Left ventricle myocardium inferior (tissue), 1 donor: ENCODE data around the gene DNAL1. TPM values are rescaled to one million over a fixed set of nuclear protein-coding genes. Genes with fewer than 3 reads are reported as not detected.

Experiments
- DNase-seq: peaks from one replicate; pipeline ENCODE4 v3.0.0-alpha.2; 2020
- H3K27ac ChIP-seq: fragments of 200-600 bp; replicated peaks from 2 replicates; pipeline ENCODE4 v1.8.0; 2021
- H3K27me3 ChIP-seq: fragments of 200-600 bp; 2 replicates; pipeline ENCODE4 v1.8.0; 2021; ENCODE audit warnings: low read depth
- H3K36me3 ChIP-seq: fragments of 200-600 bp; 2 replicates; pipeline ENCODE4 v1.8.0; 2021
- H3K4me1 ChIP-seq: fragments of 200-600 bp; 2 replicates; pipeline ENCODE4 v1.8.0; 2021
- H3K4me3 ChIP-seq: fragments of 200-600 bp; 2 replicates; pipeline ENCODE4 v1.8.0; 2021; ENCODE audit warnings: mild to moderate bottlenecking, moderate library complexity
- H3K9me3 ChIP-seq: fragments of 200-600 bp; replicated peaks from 2 replicates; pipeline ENCODE4 v1.8.0; 2021
- intact Hi-C: fragments of 100-400 bp; cut with micrococcal nuclease; formaldehyde crosslinking; loops from one replicate; pipeline ENCODE4 v1.11.0; 2022
- total RNA-seq: library from RNA; stranded (reverse); fragmentation: NEBNext Ultra II Directional; extraction: Animal tissue kit (Norgen Biotek cat#: 25700); gene quantifications from one replicate; pipeline ENCODE4 v1.2.1, GENCODE V29; 2021
- TF ChIP-seq, protein P1 (sequence below): fragments of 200-600 bp; IDR thresholded peaks from 2 replicates; pipeline ENCODE4 v1.8.0; 2021; ENCODE audit warnings: antibody characterized with exemption, mild to moderate bottlenecking, borderline replicate concordance
- donor health status: DM: no; HTN: yes; CAD: no; lungs with severe emphysema.

Gene DNAL1
- total RNA-seq, 1 donor from 2014 or later: 15.2 TPM

DNA sequence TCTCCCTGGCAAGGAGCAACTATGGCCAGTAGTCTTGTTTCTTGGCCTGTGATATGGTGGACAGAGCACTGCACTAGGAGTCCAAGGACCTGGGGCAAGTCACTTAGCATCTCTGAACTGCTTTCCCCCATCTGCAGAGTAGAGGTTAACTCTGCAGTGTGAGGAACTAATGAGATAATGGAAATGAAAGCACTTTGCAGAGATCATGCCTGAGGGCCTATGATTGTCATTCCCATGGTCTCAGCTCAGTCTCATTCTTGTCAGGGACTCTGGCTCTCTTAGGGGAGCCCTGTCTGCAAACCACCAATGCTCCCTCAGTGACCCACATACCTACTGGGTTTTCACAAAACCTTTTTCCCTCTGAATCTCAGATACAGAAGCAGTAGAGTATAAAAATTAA lies 75.8 kb downstream of the DNAL1 start:
- DNase-seq: no peak
- H3K4me3 ChIP-seq: no peak overlapping the region
- intact Hi-C loops: no loop called here
- TF ChIP-seq, protein P1, sequence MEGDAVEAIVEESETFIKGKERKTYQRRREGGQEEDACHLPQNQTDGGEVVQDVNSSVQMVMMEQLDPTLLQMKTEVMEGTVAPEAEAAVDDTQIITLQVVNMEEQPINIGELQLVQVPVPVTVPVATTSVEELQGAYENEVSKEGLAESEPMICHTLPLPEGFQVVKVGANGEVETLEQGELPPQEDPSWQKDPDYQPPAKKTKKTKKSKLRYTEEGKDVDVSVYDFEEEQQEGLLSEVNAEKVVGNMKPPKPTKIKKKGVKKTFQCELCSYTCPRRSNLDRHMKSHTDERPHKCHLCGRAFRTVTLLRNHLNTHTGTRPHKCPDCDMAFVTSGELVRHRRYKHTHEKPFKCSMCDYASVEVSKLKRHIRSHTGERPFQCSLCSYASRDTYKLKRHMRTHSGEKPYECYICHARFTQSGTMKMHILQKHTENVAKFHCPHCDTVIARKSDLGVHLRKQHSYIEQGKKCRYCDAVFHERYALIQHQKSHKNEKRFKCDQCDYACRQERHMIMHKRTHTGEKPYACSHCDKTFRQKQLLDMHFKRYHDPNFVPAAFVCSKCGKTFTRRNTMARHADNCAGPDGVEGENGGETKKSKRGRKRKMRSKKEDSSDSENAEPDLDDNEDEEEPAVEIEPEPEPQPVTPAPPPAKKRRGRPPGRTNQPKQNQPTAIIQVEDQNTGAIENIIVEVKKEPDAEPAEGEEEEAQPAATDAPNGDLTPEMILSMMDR: no peak
- peaks cover 88% of the 10 kb centered on the region for H3K36me3 ChIP-seq
- peaks cover 66% of the 10 kb centered on the region for H3K4me1 ChIP-seq
- no peaks in the 10 kb centered on the region for H3K27me3 ChIP-seq
- H3K27ac ChIP-seq: peak overlapping the region; percentile 21
- H3K9me3 ChIP-seq: no peaks in the 10 kb centered on the region

DNA sequence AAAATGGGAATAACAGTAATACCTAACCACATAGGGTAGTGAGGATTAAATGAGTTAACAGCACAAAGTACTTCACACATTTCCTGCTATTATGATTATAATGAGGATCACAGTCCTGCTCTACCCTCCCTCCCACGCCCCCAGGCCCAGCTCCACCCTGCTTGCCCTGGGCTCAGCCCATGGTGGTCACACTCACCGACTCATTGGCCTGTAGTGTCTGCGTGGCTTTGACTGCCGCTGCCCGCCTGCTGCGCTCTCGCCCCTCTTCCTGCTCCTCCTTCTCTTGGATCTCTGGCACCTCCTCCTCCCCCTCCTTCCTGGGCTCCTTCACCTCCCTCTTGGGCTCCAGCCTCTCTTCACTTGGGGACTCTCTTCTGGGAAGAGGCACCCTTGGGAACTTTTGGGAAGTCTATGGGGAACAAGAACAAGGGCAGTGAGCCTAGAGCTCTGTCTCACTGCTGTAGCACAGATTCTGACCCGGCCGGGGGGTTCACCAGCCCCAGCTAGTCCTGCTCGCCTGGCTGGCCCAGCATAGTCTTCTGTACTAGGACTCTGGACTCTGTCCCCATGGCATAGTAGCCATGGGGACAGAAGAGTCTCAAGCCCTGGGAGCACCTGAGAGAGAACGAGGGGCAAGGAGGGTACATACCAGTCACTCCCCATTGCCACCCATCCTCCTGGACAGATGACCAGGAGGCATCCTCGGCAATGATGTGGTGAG lies 76.5 kb downstream of the DNAL1 start:
- intact Hi-C loops: no loop called here
- TF ChIP-seq, protein P1: no peak
- H3K4me1 ChIP-seq: peaks cover 72% of the 10 kb centered on the region
- no peak for DNase-seq
- H3K9me3 ChIP-seq: no peaks in the 10 kb centered on the region
- H3K4me3 ChIP-seq: no peak overlapping the region
- H3K27ac ChIP-seq: peak overlapping the region; percentile 21
- peaks cover 88% of the 10 kb centered on the region for H3K36me3 ChIP-seq
- H3K27me3 ChIP-seq: no peaks in the 10 kb centered on the region

- H3K4me1 ChIP-seq: peaks cover 77% of the 10 kb centered on the region
- TF ChIP-seq, protein P1: no peak
Observed at GRCh38 chr14:73722581-73722980, 77.8 kb downstream of the DNAL1 start.

GRCh38 chr14:73723406-73723796 lies 78.6 kb downstream of the DNAL1 start:
- TF ChIP-seq, protein P1: no peak
- intact Hi-C loops: no loop called here
- peak overlapping the region; percentile 32 for H3K4me3 ChIP-seq
- DNase-seq: no peak
- no peaks in the 10 kb centered on the region for H3K27me3 ChIP-seq
- H3K27ac ChIP-seq: peak overlapping the region; percentile 81
- peaks cover 77% of the 10 kb centered on the region for H3K4me1 ChIP-seq
- H3K36me3 ChIP-seq: peaks cover 85% of the 10 kb centered on the region
- no peaks in the 10 kb centered on the region for H3K9me3 ChIP-seq

More at GRCh38 chr14:73722581-73722980, 77.8 kb downstream of the DNAL1 start:
- Histone ChIP-seq H3K9me3 (no peaks in the 10 kb centered on the region), H3K36me3 (peaks cover 91% of the 10 kb centered on the region), H3K4me3 (no peak overlapping the region), H3K27ac (peak overlapping the region; percentile 81), H3K27me3 (no peaks in the 10 kb centered on the region)
- no peak for DNase-seq
- intact Hi-C loops: no loop called here

DNA sequence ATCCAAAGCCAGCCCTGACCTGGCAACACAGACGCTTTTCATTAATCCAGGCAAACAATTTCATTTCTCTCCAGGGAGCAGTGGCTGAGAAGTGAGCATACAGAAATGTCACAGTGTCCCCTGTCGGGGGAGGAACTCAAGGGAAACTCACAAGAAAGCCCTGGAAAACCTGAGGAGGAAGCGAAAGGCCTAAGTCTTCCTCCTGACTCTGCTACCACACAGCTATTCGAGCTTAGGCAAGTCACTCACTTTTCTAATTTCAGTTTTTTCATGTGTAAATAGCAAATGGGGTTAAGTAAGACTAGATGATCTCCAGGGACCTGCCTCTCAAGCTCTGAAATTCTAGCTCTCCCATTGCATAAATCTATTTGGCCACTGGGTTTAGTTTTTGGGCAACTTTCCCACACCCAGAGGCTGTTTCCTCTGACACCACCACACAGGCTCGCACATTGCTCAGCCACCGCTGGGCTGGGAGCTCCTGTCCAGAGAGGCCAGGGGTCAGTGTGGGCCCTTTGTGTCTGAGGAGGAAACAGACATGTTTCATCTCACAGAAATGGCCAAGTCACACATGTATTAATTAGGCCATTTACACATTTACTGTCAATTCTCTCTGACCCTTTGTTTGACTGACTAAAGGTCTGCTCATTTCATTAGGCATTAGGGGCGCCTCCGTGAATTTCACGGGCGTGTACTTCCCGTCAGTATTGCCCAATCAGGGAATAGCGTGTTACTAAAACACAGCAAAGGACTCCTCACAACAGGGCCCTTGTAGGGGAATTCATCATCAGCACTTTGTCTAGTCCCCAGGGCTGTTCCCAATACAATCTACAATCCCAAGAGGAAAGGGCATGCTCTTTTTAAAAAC lies 79.2 kb downstream of the DNAL1 start:
- Histone ChIP-seq H3K36me3 (peaks cover 81% of the 10 kb centered on the region), H3K9me3 (no peaks in the 10 kb centered on the region), H3K27ac (peak overlapping the region; percentile 81), H3K4me1 (peaks cover 77% of the 10 kb centered on the region), H3K4me3 (peak overlapping the region; percentile 32), H3K27me3 (no peaks in the 10 kb centered on the region)
- intact Hi-C loops: no loop called here
- DNase-seq: peak; percentile 70
- TF ChIP-seq, protein P1: peak; percentile 38
